Mesendoderm (in vitro differentiated cells): ENCODE data around the gene CHMP1B.

Experiments
- DNase-seq: peaks from one replicate; pipeline ENCODE4 v3.0.0; 2013
- H2AK5ac ChIP-seq: 2 replicates; pipeline ENCODE4 v1.6.1; 2013; ENCODE audit warnings: low read length, inconsistent platforms
- H2BK120ac ChIP-seq: 2 replicates; pipeline ENCODE4 v1.6.1; 2013; ENCODE audit warnings: low read depth, mild to moderate bottlenecking, low read length, moderate library complexity, mixed read lengths
- H2BK15ac ChIP-seq: replicated peaks from 2 replicates; pipeline ENCODE4 v1.6.1; 2013; ENCODE audit warnings: low read depth, mild to moderate bottlenecking, moderate library complexity
- H2BK5ac ChIP-seq: 2 replicates; pipeline ENCODE4 v1.6.1; 2013; ENCODE audit warnings: low read length, inconsistent platforms
- H3K18ac ChIP-seq: 2 replicates; pipeline ENCODE4 v1.6.1; 2013; ENCODE audit warnings: mild to moderate bottlenecking, low read length, mixed read lengths
- H3K23ac ChIP-seq: one replicate; pipeline ENCODE4 v1.6.1; 2013; ENCODE audit warnings: low read length
- H3K27ac ChIP-seq: 2 replicates; pipeline ENCODE4 v1.5.1; 2013; ENCODE audit warnings: low read depth, mild to moderate bottlenecking, inconsistent platforms, low read length, moderate library complexity
- H3K27me3 ChIP-seq: 2 replicates; pipeline ENCODE4 v1.6.1; 2013; ENCODE audit warnings: low read length, control low read depth, mild to moderate bottlenecking, inconsistent platforms; ENCODE audit not compliant: insufficient read depth, poor library complexity
- H3K36me3 ChIP-seq: 2 replicates; pipeline ENCODE4 v1.6.1; 2013; ENCODE audit warnings: low read length, inconsistent platforms; ENCODE audit not compliant: control insufficient read depth, insufficient read depth
- H3K4ac ChIP-seq: one replicate; pipeline ENCODE4 v1.6.1; 2013; ENCODE audit warnings: low read depth, mild to moderate bottlenecking, low read length, moderate library complexity
- H3K4me1 ChIP-seq: 2 replicates; pipeline ENCODE4 v1.6.1; 2013; ENCODE audit warnings: low read depth, low read length, inconsistent platforms; ENCODE audit not compliant: control insufficient read depth
- H3K4me2 ChIP-seq: 2 replicates; pipeline ENCODE4 v1.6.1; 2013; ENCODE audit warnings: low read length
- H3K4me3 ChIP-seq: 2 replicates; pipeline ENCODE4 v1.5.1; 2013; ENCODE audit warnings: mild to moderate bottlenecking, low read length
- H3K56ac ChIP-seq: one replicate; pipeline ENCODE4 v1.6.1; 2013; ENCODE audit warnings: low read length
- H3K79me1 ChIP-seq: 2 replicates; pipeline ENCODE4 v1.6.1; 2013; ENCODE audit warnings: low read length, inconsistent platforms
- H3K79me2 ChIP-seq: 2 replicates; pipeline ENCODE4 v1.6.1; 2013; ENCODE audit warnings: mild to moderate bottlenecking, low read length; ENCODE audit not compliant: control insufficient read depth, insufficient read depth
- H3K9ac ChIP-seq: 2 replicates; pipeline ENCODE4 v1.6.1; 2013; ENCODE audit warnings: low read length, inconsistent platforms
- H4K5ac ChIP-seq: one replicate; pipeline ENCODE4 v1.6.1; 2013; ENCODE audit warnings: low read length
- H4K8ac ChIP-seq: one replicate; pipeline ENCODE4 v1.6.1; 2013; ENCODE audit warnings: low read depth, mild to moderate bottlenecking, control low read depth, low read length, moderate library complexity
- WGBS: extraction: QIAGEN DNeasy Blood & Tissue Kit; methylation state at CpG from one replicate; pipeline ENCODE4 v1.1.7; 2013; ENCODE audit warnings: low lambda C conversion rate, missing lambda C conversion rate; ENCODE audit not compliant: insufficient coverage; ENCODE audit errors: extremely low coverage; 5-methylcytosine and 5-hydroxymethylcytosine counted together

The CHMP1B gene

GRCh38 chr18:11857177-11857887 is 6.1 kb downstream of the CHMP1B start:
- peaks cover 2% of the 10 kb centered on the region for H3K79me1 ChIP-seq
- H3K4me1 ChIP-seq, result peaks cover 6% of the 10 kb centered on the region
- H3K27ac ChIP-seq, result peak overlapping the region; percentile 29
- peak; percentile 93 for DNase-seq
- H2BK120ac ChIP-seq, result no peak overlapping the region
- peak overlapping the region; percentile 0 for H3K4ac ChIP-seq
- H2AK5ac ChIP-seq, result no peak overlapping the region
- no peak overlapping the region for H4K8ac ChIP-seq
- no peak overlapping the region for H3K23ac ChIP-seq
- H3K9ac ChIP-seq, result peak overlapping the region; percentile 39
- no peak overlapping the region for H3K4me2 ChIP-seq
- H2BK5ac ChIP-seq, result peak overlapping the region; percentile 46
- H2BK15ac ChIP-seq, result no peak overlapping the region
- peaks cover 9% of the 10 kb centered on the region for H3K79me2 ChIP-seq
- H3K56ac ChIP-seq, result peak overlapping the region; percentile 87
- WGBS, result no CpG with 5 or more reads among the region's 11 CpGs
- H3K36me3 ChIP-seq, result no peaks in the 10 kb centered on the region
- H3K27me3 ChIP-seq, result no peaks in the 10 kb centered on the region
- H3K18ac ChIP-seq, result peak overlapping the region; percentile 29
- no peak overlapping the region for H3K4me3 ChIP-seq
- no peak overlapping the region for H4K5ac ChIP-seq

GRCh38 chr18:11859282-11859830 is 8.1 kb downstream of the CHMP1B start:
- no peak overlapping the region for H4K5ac ChIP-seq
- H3K18ac ChIP-seq, result no peak overlapping the region
- H3K79me2 ChIP-seq, result no peaks in the 10 kb centered on the region
- H3K4me1 ChIP-seq, result peaks cover 4% of the 10 kb centered on the region
- no peak overlapping the region for H4K8ac ChIP-seq
- no CpG with 5 or more reads among the region's 7 CpGs for WGBS
- no peak overlapping the region for H3K23ac ChIP-seq
- no peak overlapping the region for H2BK5ac ChIP-seq
- peak overlapping the region; percentile 27 for H2AK5ac ChIP-seq
- H3K4ac ChIP-seq, result no peak overlapping the region
- no peak overlapping the region for H2BK120ac ChIP-seq
- H3K27me3 ChIP-seq, result no peaks in the 10 kb centered on the region
- no peak overlapping the region for H3K4me2 ChIP-seq
- peak; percentile 60 for DNase-seq
- H3K27ac ChIP-seq, result no peak overlapping the region
- no peak overlapping the region for H3K9ac ChIP-seq
- no peak overlapping the region for H3K56ac ChIP-seq
- no peaks in the 10 kb centered on the region for H3K36me3 ChIP-seq
- no peak overlapping the region for H2BK15ac ChIP-seq
- H3K4me3 ChIP-seq, result no peak overlapping the region
- no peaks in the 10 kb centered on the region for H3K79me1 ChIP-seq

GRCh38 chr18:11859903-11860407 is 8.7 kb downstream of the CHMP1B start:
- H4K8ac ChIP-seq, result no peak overlapping the region
- H3K9ac ChIP-seq, result no peak overlapping the region
- H3K23ac ChIP-seq, result no peak overlapping the region
- H3K4me3 ChIP-seq, result no peak overlapping the region
- H3K56ac ChIP-seq, result no peak overlapping the region
- no peak overlapping the region for H4K5ac ChIP-seq
- no peaks in the 10 kb centered on the region for H3K27me3 ChIP-seq
- no peak overlapping the region for H3K4ac ChIP-seq
- peak; percentile 79 for DNase-seq
- no peaks in the 10 kb centered on the region for H3K36me3 ChIP-seq
- H3K79me1 ChIP-seq, result no peaks in the 10 kb centered on the region
- no peaks in the 10 kb centered on the region for H3K79me2 ChIP-seq
- WGBS, result no CpG with 5 or more reads among the region's 4 CpGs
- no peak overlapping the region for H2AK5ac ChIP-seq
- H3K18ac ChIP-seq, result no peak overlapping the region
- peaks cover 4% of the 10 kb centered on the region for H3K4me1 ChIP-seq
- no peak overlapping the region for H3K4me2 ChIP-seq
- no peak overlapping the region for H2BK15ac ChIP-seq
- no peak overlapping the region for H2BK5ac ChIP-seq
- no peak overlapping the region for H2BK120ac ChIP-seq
- no peak overlapping the region for H3K27ac ChIP-seq

GRCh38 chr18:11860594-11861450 is 9.6 kb downstream of the CHMP1B start:
- no CpG with 5 or more reads among the region's 17 CpGs for WGBS
- no peak overlapping the region for H3K4me3 ChIP-seq
- H3K23ac ChIP-seq, result peak overlapping the region; percentile 53
- H3K18ac ChIP-seq, result no peak overlapping the region
- no peak overlapping the region for H4K5ac ChIP-seq
- H3K4ac ChIP-seq, result no peak overlapping the region
- no peak overlapping the region for H3K4me2 ChIP-seq
- no peak overlapping the region for H2BK15ac ChIP-seq
- no peak overlapping the region for H3K27ac ChIP-seq
- no peak overlapping the region for H2BK120ac ChIP-seq
- H3K4me1 ChIP-seq, result peaks cover 4% of the 10 kb centered on the region
- no peak overlapping the region for H2AK5ac ChIP-seq
- no peak overlapping the region for H3K9ac ChIP-seq
- no peaks in the 10 kb centered on the region for H3K27me3 ChIP-seq
- no peaks in the 10 kb centered on the region for H3K36me3 ChIP-seq
- DNase-seq, result no peak
- no peaks in the 10 kb centered on the region for H3K79me1 ChIP-seq
- H3K79me2 ChIP-seq, result no peaks in the 10 kb centered on the region
- no peak overlapping the region for H2BK5ac ChIP-seq
- no peak overlapping the region for H4K8ac ChIP-seq
- no peak overlapping the region for H3K56ac ChIP-seq

- Histone ChIP-seq H2BK120ac (no peak overlapping the region), H3K79me2 (no peaks in the 10 kb centered on the region), H3K4me2 (no peak overlapping the region), H3K27me3 (no peaks in the 10 kb centered on the region), H3K23ac (peak overlapping the region; percentile 53), H3K36me3 (no peaks in the 10 kb centered on the region), H4K8ac (no peak overlapping the region), H2AK5ac (no peak overlapping the region), H3K4me1 (peaks cover 4% of the 10 kb centered on the region), H3K4me3 (no peak overlapping the region), H3K9ac (no peak overlapping the region), H4K5ac (no peak overlapping the region), H2BK5ac (no peak overlapping the region), H3K18ac (no peak overlapping the region), H3K4ac (no peak overlapping the region), H3K27ac (no peak overlapping the region), H2BK15ac (no peak overlapping the region), H3K56ac (no peak overlapping the region), H3K79me1 (no peaks in the 10 kb centered on the region)
- WGBS, result 100% methylated on average over 6 of the region's 20 CpGs
- DNase-seq, result no peak
Observed at GRCh38 chr18:11861583-11862288, 10.5 kb downstream of the CHMP1B start.
